Endothelial cell of umbilical vein (primary cell): ENCODE results near the gene FBXO3. TPM values are rescaled to one million over a fixed set of nuclear protein-coding genes. Genes with fewer than 3 reads are reported as not detected.

ENCODE experiments used
- BruUV-seq: library from RNA; stranded (reverse); fragments of 400-500 nt; replicated peaks from 2 replicates; lab custom pipeline; 2021; lab: Mats Ljungman, UMichigan
- CTCF ChIA-PET: fragments of 300-600, 350-600 bp; sonication (Branson Sonifier 250); formaldehyde crosslinking; loops from one replicate; lab custom pipeline; 2021; ENCODE audit warnings: antibody characterized with exemption, inconsistent platforms; lab: Charles Lee
- POLR2A ChIA-PET: fragments of 300-600, 350-600 bp; sonication (Branson Sonifier 250); formaldehyde crosslinking; loops from one replicate; lab custom pipeline; 2021; ENCODE audit warnings: antibody characterized with exemption, inconsistent platforms; lab: Charles Lee
- DNase-seq: peaks from one replicate; pipeline ENCODE4 v3.0.0-alpha.2; 2011; ENCODE audit warnings: low read depth, low spot score
- FAIRE-seq: peaks from 2 replicates; lab custom pipeline; 2011; peaks lifted over from hg19 to GRCh38; lab: Jason Lieb, UNC
- H2AFZ ChIP-seq: 2 replicates; pipeline ENCODE4 v1.6.0; 2012; ENCODE audit warnings: low read depth, low read length, control low read depth, inconsistent platforms
- H3K27ac ChIP-seq: 2 replicates; pipeline ENCODE4 v1.5.1; 2011; ENCODE audit warnings: low read depth, mild to moderate bottlenecking, control low read depth, low read length, moderate library complexity; ENCODE audit not compliant: insufficient read depth
- H3K27me3 ChIP-seq, 2 experiments: 2 replicates each; pipeline versions ENCODE4 v1.6.0 to v1.6.1; 2011; ENCODE audit warnings: low read length in 2 of 2, mixed read lengths in 1 of 2; ENCODE audit not compliant: control insufficient read depth in 2 of 2, insufficient read depth in 2 of 2
- H3K36me3 ChIP-seq, 2 experiments: 2 replicates in 1 of 2; 3 replicates in 1 of 2; pipeline ENCODE4 v1.5.1; 2011; ENCODE audit warnings: low read length in 2 of 2, mild to moderate bottlenecking in 1 of 2, moderate library complexity in 1 of 2; ENCODE audit not compliant: control insufficient read depth in 2 of 2, insufficient read depth in 2 of 2; ENCODE audit errors: extremely low read depth in 1 of 2
- H3K4me1 ChIP-seq: 3 replicates; pipeline ENCODE4 v1.5.1; 2011; ENCODE audit warnings: mild to moderate bottlenecking, low read length; ENCODE audit not compliant: control insufficient read depth, insufficient read depth; ENCODE audit errors: extremely low read depth
- H3K4me2 ChIP-seq: 2 replicates; pipeline ENCODE4 v1.6.1; 2011; ENCODE audit warnings: low read length, control low read depth, mixed read lengths; ENCODE audit not compliant: insufficient read depth
- H3K4me3 ChIP-seq, 3 experiments: fragments of 200-600 bp in 1 of 3; sonication (generic), shearing (Covaris generic) in 1 of 3; replicated peaks in 1 of 3; 2 replicates each; pipeline ENCODE4 v1.5.1; 2011 to 2016; ENCODE audit warnings: control low read depth in 3 of 3, low read length in 3 of 3, mild to moderate bottlenecking in 2 of 3, inconsistent platforms in 1 of 3, low read depth in 1 of 3, moderate library complexity in 1 of 3; ENCODE audit not compliant: insufficient read depth in 1 of 3
- H3K79me2 ChIP-seq: 2 replicates; pipeline ENCODE4 v1.6.0; 2012; ENCODE audit warnings: low read length, inconsistent platforms; ENCODE audit not compliant: control insufficient read depth, insufficient read depth
- H3K9ac ChIP-seq: replicated peaks from 2 replicates; pipeline ENCODE3; 2011; ENCODE audit warnings: low read length, control low read depth; ENCODE audit not compliant: insufficient read depth; ENCODE audit errors: extremely low read depth
- H3K9me1 ChIP-seq: replicated peaks from 3 replicates; pipeline ENCODE4 v1.6.0; 2011; ENCODE audit warnings: mild to moderate bottlenecking, low read length; ENCODE audit not compliant: control insufficient read depth, insufficient read depth; ENCODE audit errors: extremely low read depth
- H3K9me3 ChIP-seq: replicated peaks from 2 replicates; pipeline ENCODE4 v1.5.1; 2012; ENCODE audit warnings: low read length, inconsistent platforms; ENCODE audit not compliant: control insufficient read depth, insufficient read depth
- H4K20me1 ChIP-seq: replicated peaks from 2 replicates; pipeline ENCODE3; 2011; ENCODE audit warnings: mild to moderate bottlenecking, low read length; ENCODE audit not compliant: control insufficient read depth, insufficient read depth; ENCODE audit errors: extremely low read depth
- GATA2 ChIP-seq: IDR thresholded peaks from 2 replicates; pipeline ENCODE4 v1.7.0; 2011; ENCODE audit warnings: low read depth, mild to moderate bottlenecking, moderate library complexity, mixed read lengths, low read length; ENCODE audit not compliant: insufficient read length, insufficient read depth
- POLR2A ChIP-seq: IDR thresholded peaks from 2 replicates; pipeline ENCODE4 v1.6.1; 2012; ENCODE audit warnings: low read depth, mild to moderate bottlenecking, control low read depth, low read length
- dilution Hi-C: fragments of 300-500 bp; cut with MboI; formaldehyde crosslinking; loops from one replicate; pipeline ENCODE4 v1.15.0; 2019; ENCODE audit warnings: low sequenced_read_pairs; ENCODE audit not compliant: extremely low pct_ligation_motif_present
- intact Hi-C: fragments of 100-400 bp; cut with micrococcal nuclease; formaldehyde crosslinking; loops from one replicate; pipeline ENCODE4 v1.10.0; 2022
- polyA plus RNA-seq, 4 experiments: library from polyadenylated mRNA; depleted of rRNA in 3 of 4; stranded (reverse) in 3 of 4; unstranded in 1 of 4; fragments of >200 nt; gene quantifications; 2 replicates each; pipeline versions ENCODE4 v1.2.1 to v1.2.3, GENCODE V29; 2011 to 2012; ENCODE audit warnings: missing spikeins in 1 of 4
- total RNA-seq: library from RNA; stranded (reverse); gene quantifications from 2 replicates; pipeline ENCODE4 v1.2.3, GENCODE V29; 2021
- TF ChIP-seq, protein P1 (sequence below), 2 donors: IDR thresholded peaks; 1 replicate in 1 of 2; 2 replicates in 1 of 2; pipeline ENCODE4 v1.5.1; 2011; ENCODE audit warnings: low read length in 2 of 2, mild to moderate bottlenecking in 2 of 2, moderate library complexity in 2 of 2, control low read depth in 1 of 2, inconsistent platforms in 1 of 2, low read depth in 1 of 2; ENCODE audit not compliant: insufficient read depth in 1 of 2; ENCODE audit errors: extremely low read depth in 1 of 2

FBXO3 gene
- total and polyA plus RNA-seq, 2 donors (not counting 3 experiments of a cell fraction or from before 2014, with no cell fraction given) = 18.0 to 23.1 TPM

DNA sequence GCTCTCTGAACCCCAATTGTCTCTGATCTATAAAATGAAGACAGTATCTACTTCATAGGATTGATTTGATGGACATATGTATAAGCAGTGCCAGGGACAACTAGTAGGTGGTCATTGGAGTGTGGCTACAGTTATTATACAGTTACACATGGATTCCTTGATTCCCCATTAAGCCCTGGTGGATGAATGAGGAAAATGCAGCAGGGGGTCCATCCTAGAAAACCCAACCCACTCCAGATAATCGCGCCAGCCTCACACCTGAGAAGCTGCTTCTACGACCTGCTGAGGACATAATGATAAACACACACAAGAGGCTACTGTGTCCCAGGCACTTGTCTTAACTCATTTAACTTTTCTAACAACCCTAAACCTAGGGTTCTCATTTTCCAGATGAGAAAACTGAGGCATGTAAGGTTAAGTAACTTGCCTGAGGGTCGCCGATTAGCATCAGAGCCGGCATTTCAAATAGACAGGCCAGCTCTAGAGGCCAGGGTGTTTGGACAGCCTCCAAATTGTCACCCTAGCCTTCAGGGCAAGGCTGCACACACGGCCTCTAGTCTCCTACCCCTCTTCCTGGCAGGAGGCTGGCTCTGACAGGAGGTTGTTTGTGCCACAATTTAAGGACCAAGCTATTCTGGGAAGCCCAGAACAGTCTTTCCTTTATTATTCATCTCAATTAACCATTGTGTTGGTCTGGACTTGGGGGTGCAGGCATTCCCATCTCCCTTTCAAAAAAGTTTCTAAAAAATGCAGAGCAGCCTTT lies 69.9 kb downstream of the FBXO3 start:
- H3K9me1 ChIP-seq = no peaks in the 10 kb centered on the region
- H3K79me2 ChIP-seq = peaks cover 38% of the 10 kb centered on the region
- H3K9ac ChIP-seq = peak overlapping the region; percentile 35
- H3K27me3 ChIP-seq = no peaks in the 10 kb centered on the region
- POLR2A ChIA-PET = no interaction called here
- dilution Hi-C loops = no loop called here
- peak overlapping the region; percentile 34 for H3K4me2 ChIP-seq
- intact Hi-C loops = loop anchor here (5.0 kb wide), 3 partner anchors 228 to 812 kb away; partner anchors contain the start of genes CAPRIN1 and QSER1
- no peak overlapping the region for H2AFZ ChIP-seq
- no peaks in the 10 kb centered on the region for H4K20me1 ChIP-seq
- peaks cover 15 to 16% of the 10 kb centered on the region in 2 experiments for H3K36me3 ChIP-seq
- FAIRE-seq (no peak), DNase-seq (peak; percentile 52)
- no peak overlapping the region for H3K4me3 ChIP-seq
- CTCF ChIA-PET = interaction anchor here (1.6 to 6.0 kb wide), 5 partner anchors 9 to 38 kb away, joined by 3 to 64 read pairs (median 13); no protein-coding TSS in a partner anchor
- H3K9me3 ChIP-seq = no peaks in the 10 kb centered on the region
- peak overlapping the region; percentile 89 for H3K27ac ChIP-seq
- no TSS peak for BruUV-seq
- TF ChIP-seq, protein P1, sequence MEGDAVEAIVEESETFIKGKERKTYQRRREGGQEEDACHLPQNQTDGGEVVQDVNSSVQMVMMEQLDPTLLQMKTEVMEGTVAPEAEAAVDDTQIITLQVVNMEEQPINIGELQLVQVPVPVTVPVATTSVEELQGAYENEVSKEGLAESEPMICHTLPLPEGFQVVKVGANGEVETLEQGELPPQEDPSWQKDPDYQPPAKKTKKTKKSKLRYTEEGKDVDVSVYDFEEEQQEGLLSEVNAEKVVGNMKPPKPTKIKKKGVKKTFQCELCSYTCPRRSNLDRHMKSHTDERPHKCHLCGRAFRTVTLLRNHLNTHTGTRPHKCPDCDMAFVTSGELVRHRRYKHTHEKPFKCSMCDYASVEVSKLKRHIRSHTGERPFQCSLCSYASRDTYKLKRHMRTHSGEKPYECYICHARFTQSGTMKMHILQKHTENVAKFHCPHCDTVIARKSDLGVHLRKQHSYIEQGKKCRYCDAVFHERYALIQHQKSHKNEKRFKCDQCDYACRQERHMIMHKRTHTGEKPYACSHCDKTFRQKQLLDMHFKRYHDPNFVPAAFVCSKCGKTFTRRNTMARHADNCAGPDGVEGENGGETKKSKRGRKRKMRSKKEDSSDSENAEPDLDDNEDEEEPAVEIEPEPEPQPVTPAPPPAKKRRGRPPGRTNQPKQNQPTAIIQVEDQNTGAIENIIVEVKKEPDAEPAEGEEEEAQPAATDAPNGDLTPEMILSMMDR (IDR thresholded peaks at IDR 0.05; ENCODE audit: extremely low read depth in 1 of 2, insufficient read depth in 1 of 2, low read depth in 1 of 2, low read length in 2 of 2) = peak; percentile 17 to 21
- peak; percentile 15 for TF ChIP-seq POLR2A
- TF ChIP-seq GATA2 = no peak
- peaks cover 87% of the 10 kb centered on the region for H3K4me1 ChIP-seq
